ENCODE results near the gene ANKRD55.
A peak's percentile ranks its signal among the peaks of the same experiment; 100 is the strongest.

The ANKRD55 gene

DNA sequence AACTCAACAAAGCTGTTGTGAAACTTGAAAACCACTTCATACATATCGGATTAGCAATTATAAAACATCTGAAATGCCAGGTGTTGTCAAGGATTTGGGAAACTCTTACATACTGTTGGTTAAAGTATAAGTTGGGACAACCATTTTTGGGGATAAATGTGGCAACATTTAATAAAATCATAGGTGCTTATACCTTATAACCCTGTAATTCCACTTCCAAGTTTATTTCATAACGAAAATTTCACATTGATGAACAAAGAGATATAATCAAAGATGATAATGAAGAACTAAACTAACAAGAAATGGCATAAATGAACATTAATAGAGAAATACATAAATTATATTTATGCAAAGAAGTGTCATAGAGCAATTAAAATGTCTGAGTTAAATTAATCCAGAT is 54.3 kb downstream of the ANKRD55 start:
- TF ChIP-seq, protein P1, sequence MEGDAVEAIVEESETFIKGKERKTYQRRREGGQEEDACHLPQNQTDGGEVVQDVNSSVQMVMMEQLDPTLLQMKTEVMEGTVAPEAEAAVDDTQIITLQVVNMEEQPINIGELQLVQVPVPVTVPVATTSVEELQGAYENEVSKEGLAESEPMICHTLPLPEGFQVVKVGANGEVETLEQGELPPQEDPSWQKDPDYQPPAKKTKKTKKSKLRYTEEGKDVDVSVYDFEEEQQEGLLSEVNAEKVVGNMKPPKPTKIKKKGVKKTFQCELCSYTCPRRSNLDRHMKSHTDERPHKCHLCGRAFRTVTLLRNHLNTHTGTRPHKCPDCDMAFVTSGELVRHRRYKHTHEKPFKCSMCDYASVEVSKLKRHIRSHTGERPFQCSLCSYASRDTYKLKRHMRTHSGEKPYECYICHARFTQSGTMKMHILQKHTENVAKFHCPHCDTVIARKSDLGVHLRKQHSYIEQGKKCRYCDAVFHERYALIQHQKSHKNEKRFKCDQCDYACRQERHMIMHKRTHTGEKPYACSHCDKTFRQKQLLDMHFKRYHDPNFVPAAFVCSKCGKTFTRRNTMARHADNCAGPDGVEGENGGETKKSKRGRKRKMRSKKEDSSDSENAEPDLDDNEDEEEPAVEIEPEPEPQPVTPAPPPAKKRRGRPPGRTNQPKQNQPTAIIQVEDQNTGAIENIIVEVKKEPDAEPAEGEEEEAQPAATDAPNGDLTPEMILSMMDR (IDR thresholded peaks at IDR 0.05; ENCODE audit: control insufficient read depth, insufficient read depth, low read depth, low read length, missing control alignments) = no peak
- DNase-seq (ENCODE audit: low read depth) = no peak
- H3K4me3 ChIP-seq (ENCODE audit: control insufficient read depth, low read depth, low read length) = no peak overlapping the region

DNA sequence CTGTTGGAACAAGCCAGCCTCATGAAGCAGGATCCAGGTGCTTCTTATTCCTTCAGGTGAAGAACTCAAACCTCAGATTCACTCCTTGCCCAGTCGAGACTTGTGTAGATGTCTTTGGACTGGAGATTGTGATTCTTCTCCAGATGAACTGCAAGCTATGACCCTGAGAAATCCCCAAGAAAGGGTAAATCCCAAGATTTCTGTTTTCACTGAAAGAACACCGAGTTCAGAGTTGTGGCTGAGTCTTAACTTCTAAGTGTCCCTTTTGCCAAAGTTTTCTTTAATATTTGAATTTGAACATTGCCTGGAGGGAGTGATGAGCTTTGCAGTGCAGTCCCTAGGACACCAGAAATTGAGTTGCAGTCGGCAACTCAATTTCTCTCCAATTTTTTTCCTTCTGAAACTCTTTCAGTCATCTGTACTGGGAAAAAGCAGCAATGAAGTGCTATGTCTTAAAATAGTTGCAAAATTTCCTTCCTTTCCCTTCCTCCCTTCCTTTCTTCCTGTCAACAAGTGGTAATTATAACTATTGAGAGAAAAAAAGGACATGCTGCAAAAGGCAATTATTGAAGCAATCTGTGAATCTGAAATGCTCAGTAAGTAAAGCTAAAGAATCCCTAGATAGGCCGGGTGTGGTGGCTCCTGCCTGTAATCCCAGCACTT is 56.1 kb downstream of the ANKRD55 start:
- no peak overlapping the region for H3K4me3 ChIP-seq (ENCODE audit: control insufficient read depth, low read depth, low read length)
- TF ChIP-seq, protein P1 (IDR thresholded peaks at IDR 0.05; ENCODE audit: control insufficient read depth, insufficient read depth, low read depth, low read length, missing control alignments) = no peak
- no peak for DNase-seq (ENCODE audit: low read depth)

DNA sequence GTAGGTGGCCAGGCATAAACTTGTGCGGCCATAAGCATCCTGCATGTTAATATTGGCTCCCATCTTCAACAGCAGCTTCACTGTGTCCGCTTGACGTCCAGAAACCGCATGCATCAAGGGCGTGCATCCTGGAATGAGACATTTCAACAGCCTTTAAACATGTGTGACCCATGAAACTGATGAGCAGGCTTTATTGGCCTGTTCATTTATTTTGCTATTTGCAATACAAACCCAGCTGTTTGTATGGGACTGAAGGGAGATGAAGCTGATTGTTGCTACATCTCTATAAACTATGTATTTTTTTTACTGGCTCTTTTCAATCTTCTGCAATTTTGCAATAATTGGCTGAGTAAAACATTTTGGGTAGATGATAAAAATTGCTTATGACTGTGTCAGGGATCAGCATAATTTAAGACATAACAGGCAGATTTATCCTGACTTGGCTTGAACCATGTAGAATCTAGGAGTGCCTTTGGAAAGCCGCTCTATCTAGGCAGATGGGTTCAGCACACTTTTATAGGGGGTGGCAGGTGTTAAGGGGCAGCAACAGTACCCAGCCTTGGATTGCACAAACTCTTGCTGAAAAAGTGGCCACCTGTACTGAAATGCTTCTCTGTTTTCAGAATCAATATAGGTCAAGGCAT is 56.9 kb downstream of the ANKRD55 start:
- no peak overlapping the region for H3K4me3 ChIP-seq (ENCODE audit: control insufficient read depth, low read depth, low read length)

DNA sequence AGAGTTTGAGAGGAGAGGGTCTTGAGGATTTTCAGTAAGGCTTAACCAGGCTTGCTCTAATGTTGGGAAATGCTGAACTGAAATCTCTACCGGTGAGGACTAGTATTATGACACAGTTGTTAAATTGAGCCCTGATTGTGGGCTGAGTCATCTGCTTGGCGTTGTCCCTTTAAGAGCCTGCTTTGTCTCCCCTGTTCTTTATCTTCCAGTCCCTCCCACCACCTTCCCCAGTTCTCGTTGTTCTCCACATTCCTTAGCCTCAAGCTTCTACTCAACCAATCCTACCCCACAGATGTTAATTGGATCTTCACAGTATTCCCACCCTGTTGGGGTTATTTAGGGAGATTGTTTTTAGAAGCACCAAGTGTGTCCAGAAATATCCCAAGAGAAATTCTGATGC is 57.6 kb downstream of the ANKRD55 start:
- H3K4me3 ChIP-seq (ENCODE audit: control insufficient read depth, low read depth, low read length) = no peak overlapping the region
- peak; percentile 73 for DNase-seq (ENCODE audit: low read depth)
- TF ChIP-seq, protein P1 (IDR thresholded peaks at IDR 0.05; ENCODE audit: control insufficient read depth, insufficient read depth, low read depth, low read length, missing control alignments) = no peak

More for the DNA sequence above, 56.9 kb downstream of the ANKRD55 start:
- DNase-seq (ENCODE audit: low read depth) = peak; percentile 94
- TF ChIP-seq, protein P1 (IDR thresholded peaks at IDR 0.05; ENCODE audit: control insufficient read depth, insufficient read depth, low read depth, low read length, missing control alignments) = no peak

DNA sequence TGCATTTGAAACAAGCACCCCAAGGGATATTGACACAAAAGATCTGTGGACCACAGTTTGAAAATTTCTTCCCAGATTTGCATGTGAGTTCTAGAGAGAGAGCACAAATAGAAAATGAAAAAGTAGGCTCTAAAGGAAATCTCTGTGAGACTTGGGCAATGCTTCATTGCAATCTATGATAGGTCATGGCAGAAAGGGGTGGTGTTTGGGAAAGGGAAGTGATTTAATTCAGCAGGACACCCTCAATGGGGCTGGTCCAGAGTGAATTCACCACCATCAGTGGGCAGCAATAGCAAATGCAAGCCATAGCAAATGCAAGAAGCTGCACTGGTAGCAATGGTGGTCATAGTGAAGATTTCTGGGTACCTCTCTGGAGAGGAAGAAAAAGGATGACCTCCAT is 58.1 kb downstream of the ANKRD55 start:
- TF ChIP-seq, protein P1 (IDR thresholded peaks at IDR 0.05; ENCODE audit: control insufficient read depth, insufficient read depth, low read depth, low read length, missing control alignments) = no peak
- no peak overlapping the region for H3K4me3 ChIP-seq (ENCODE audit: control insufficient read depth, low read depth, low read length)
- no peak for DNase-seq (ENCODE audit: low read depth)

DNA sequence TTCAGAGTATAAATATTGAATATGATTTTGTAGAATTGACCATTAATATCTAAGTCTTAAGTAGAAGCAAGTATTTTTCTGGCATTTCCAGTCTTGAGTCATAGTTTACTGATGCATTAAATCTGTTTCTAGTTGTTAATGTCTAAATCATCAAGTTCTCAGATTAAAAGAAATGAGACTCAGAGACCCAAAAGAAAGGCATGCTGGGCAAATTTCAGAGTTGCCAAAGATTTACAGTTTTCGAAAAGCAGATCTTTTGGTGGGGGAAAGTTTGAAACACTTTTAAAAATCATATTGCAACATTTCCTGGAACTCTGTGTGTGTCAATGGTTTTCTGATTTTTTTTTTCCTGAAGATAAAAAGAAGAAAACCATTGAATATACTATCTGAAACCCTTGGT is 60.9 kb downstream of the ANKRD55 start:
- H3K4me3 ChIP-seq (ENCODE audit: control insufficient read depth, low read depth, low read length) = no peak overlapping the region
- DNase-seq (ENCODE audit: low read depth) = peak; percentile 79
- TF ChIP-seq, protein P1 (IDR thresholded peaks at IDR 0.05; ENCODE audit: control insufficient read depth, insufficient read depth, low read depth, low read length, missing control alignments) = no peak
